ENCODE data around the gene TMX3. TPM values are rescaled to one million over a fixed set of nuclear protein-coding genes. Genes with fewer than 3 reads are reported as not detected.

TMX3 gene, protein sequence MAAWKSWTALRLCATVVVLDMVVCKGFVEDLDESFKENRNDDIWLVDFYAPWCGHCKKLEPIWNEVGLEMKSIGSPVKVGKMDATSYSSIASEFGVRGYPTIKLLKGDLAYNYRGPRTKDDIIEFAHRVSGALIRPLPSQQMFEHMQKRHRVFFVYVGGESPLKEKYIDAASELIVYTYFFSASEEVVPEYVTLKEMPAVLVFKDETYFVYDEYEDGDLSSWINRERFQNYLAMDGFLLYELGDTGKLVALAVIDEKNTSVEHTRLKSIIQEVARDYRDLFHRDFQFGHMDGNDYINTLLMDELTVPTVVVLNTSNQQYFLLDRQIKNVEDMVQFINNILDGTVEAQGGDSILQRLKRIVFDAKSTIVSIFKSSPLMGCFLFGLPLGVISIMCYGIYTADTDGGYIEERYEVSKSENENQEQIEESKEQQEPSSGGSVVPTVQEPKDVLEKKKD
- 10 to 100 TPM; 43.3 to 56.4 TPM for total RNA-seq

DNA sequence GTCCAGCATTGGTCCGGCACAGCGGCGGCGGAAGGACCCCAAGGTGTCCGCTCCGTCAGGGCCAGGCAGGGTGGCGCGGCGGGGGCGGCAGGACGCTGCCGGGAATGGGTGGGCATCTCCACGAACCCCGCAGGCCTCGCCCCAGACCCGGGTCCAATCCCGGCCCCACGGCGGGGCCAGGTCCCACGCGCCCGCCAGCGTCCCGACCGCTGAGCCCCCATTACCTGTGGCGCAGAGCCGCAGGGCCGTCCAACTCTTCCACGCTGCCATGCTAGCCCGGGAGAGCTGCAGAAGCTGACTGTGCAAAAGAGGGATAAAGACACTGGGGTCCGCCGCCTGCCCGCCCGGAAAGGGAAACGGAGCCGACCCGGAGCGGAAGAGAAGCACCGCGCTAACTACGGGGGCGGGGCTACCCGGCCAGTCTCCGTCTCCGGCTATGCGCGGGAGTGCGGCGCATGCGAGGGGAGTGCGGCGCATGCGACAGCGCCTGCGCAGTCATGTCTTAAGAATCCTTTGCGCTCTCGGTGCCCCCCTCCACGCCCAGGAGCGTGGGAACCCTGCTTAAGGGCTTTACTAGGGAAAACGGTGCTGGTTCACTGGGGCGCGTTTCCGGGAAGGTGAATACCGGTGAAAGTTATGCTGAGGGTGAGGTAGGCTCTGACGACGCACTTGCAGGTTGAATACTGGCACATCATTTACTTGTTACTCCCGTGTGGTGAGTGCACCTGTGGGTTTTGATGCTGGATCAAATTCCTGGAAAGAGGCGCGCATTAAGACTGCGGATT is at the start of gene TMX3:
Gene TMX3 (minus strand): TSS at position 397 of the 785 bp plus-strand sequence. CDS start 127 bp downstream, at position 270.
- peak; percentile 98 for ATAC-seq (replicated peaks)
- no peaks in the 10 kb centered on the region for H3K9me3 Mint-ChIP-seq
- H3K36me3 Mint-ChIP-seq (ENCODE audit: low read depth), result peaks cover 42% of the 10 kb centered on the region
- H3K27me3 Mint-ChIP-seq, result no peaks in the 10 kb centered on the region
- H3K27ac Mint-ChIP-seq, result peak within 1 kb of the TSS; percentile 91
- peaks cover 12% of the 10 kb centered on the region for H3K4me1 Mint-ChIP-seq
- H3K4me3 Mint-ChIP-seq, result peak within 1 kb of the TSS; percentile 93

DNA sequence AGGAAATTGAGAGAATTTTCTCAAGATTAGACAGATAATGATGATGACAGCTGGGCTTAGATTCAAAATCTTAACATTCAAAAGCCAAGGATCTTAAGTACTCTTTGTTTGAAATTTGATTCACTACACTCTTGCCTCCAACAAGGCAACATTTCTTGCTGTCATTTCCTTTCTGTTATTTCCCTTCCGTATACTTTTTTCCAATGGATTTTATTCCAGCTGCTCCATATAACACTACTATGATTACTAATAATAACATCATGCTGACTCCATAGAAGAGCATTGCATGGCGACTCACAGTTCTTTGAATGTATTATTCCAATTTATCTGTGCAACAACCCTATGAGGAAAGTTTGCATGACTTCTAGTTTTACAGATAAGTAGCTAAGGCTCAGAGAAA is 49.1 kb upstream of the TMX3 start:
- no peak overlapping the region for H3K4me3 Mint-ChIP-seq
- H3K4me1 Mint-ChIP-seq, result no peaks in the 10 kb centered on the region
- no peak for ATAC-seq (replicated peaks)
- no peak overlapping the region for H3K27ac Mint-ChIP-seq
- no peaks in the 10 kb centered on the region for H3K27me3 Mint-ChIP-seq
- H3K36me3 Mint-ChIP-seq (ENCODE audit: low read depth), result no peaks in the 10 kb centered on the region
- H3K9me3 Mint-ChIP-seq, result no peaks in the 10 kb centered on the region

DNA sequence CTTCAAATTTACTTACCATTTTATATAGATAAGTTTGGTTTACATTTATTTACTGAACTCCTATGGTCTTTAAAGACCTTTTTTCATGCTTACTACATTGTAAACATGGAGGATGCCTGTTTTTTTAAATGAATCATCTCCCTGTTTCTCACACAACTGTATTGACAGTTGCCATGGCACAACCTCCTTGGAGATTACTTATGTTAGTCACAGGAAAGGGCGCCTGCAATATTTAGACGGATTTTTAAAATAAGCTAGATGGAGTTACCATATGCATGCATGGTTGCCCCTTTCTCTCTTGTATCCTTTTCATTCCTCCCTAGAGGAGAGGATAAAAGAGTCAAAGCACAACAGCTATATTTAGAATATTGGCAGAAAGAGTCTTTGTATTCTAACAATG is 48.2 kb upstream of the TMX3 start:
- Mint-ChIP-seq H3K27ac (no peak overlapping the region), H3K36me3 (ENCODE audit: low read depth) (no peaks in the 10 kb centered on the region), H3K4me3 (no peak overlapping the region), H3K27me3 (no peaks in the 10 kb centered on the region), H3K4me1 (no peaks in the 10 kb centered on the region), H3K9me3 (no peaks in the 10 kb centered on the region)
- no peak for ATAC-seq (replicated peaks)

DNA sequence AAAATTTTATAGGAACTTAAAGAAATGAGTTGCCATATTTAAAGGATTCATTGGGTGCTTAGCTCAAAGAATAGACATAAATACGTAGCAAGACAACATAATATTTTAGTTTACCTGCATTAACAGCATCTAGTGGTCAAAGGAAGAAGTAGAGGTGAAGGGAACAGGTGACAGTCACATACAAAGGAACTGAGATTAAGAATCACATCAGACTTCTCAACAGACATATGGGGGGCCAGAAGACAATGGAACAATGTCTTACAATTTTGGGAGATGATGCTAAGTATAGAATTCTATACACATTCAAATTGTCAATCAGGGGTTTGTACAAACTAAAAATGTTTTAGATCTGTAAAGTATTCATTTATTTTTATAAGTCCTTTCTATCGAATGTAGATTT is 44.4 kb upstream of the TMX3 start:
- no peaks in the 10 kb centered on the region for H3K27me3 Mint-ChIP-seq
- peaks cover 4% of the 10 kb centered on the region for H3K9me3 Mint-ChIP-seq
- ATAC-seq (replicated peaks), result no peak
- H3K4me3 Mint-ChIP-seq, result no peak overlapping the region
- no peaks in the 10 kb centered on the region for H3K36me3 Mint-ChIP-seq (ENCODE audit: low read depth)
- no peaks in the 10 kb centered on the region for H3K4me1 Mint-ChIP-seq
- no peak overlapping the region for H3K27ac Mint-ChIP-seq

DNA sequence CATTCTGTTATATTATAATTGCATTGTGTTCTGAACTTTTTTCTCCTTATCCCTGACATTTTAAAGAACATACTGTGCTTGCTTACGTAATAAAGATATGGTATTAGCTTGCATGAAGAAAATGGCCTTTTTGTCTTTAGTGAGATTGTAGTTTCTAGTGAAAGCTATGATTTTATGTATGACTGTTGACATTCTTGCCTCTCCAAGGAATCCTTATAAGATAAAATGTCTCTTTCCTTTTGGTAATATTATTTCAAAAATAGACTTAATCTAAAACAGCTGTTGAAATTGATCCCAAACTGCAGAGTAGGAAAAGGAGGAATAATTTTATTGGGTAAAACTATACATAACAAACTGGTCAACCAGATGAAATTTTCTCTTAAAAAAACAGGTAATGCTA is 42.2 kb upstream of the TMX3 start:
- Mint-ChIP-seq H3K27me3 (no peaks in the 10 kb centered on the region), H3K27ac (no peak overlapping the region), H3K4me1 (no peaks in the 10 kb centered on the region), H3K9me3 (peaks cover 4% of the 10 kb centered on the region), H3K36me3 (ENCODE audit: low read depth) (no peaks in the 10 kb centered on the region), H3K4me3 (no peak overlapping the region)
- no peak for ATAC-seq (replicated peaks)

DNA sequence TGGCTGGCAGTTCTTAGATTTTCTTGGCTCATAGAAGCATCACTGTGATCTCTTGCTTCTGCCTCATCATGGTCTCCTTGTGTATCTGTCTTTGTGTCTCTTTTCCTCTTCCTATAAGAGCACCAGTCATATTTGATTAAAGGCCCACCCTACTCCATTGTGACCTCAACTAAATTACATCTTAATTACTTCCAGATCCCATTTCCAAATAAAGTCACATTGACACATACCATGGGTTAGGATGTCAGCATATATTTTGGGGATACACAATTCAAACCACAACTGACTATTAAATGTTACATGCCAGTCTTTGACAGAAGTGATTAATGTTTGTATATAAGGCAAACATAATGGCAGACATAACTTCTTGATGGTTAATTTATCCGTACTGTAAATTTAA is 27.3 kb upstream of the TMX3 start:
- no peak overlapping the region for H3K4me3 Mint-ChIP-seq
- H3K4me1 Mint-ChIP-seq, result no peaks in the 10 kb centered on the region
- no peaks in the 10 kb centered on the region for H3K9me3 Mint-ChIP-seq
- H3K27me3 Mint-ChIP-seq, result no peaks in the 10 kb centered on the region
- ATAC-seq (replicated peaks), result no peak
- H3K36me3 Mint-ChIP-seq (ENCODE audit: low read depth), result no peaks in the 10 kb centered on the region
- H3K27ac Mint-ChIP-seq, result no peak overlapping the region

DNA sequence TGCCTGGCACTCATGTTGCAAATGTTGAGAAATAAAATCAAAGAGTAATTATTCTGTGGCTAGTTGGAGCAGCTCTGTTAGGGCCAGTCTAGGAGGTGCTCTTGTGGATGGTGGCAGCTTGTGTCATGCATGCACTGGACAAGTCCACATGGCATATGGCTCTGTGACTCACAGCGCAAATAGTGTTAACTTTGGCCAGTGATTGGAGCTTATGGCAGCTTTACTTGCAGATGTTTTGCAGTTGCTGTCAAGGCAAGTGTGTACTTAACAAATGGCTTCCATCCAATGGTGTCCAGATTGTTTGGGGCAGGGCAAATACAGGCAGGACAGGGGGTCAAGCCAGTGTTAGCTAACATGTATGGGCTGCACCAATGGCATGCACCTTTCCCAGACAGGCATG is 26.1 kb upstream of the TMX3 start:
- ATAC-seq (replicated peaks), result no peak
- no peaks in the 10 kb centered on the region for H3K4me1 Mint-ChIP-seq
- no peaks in the 10 kb centered on the region for H3K9me3 Mint-ChIP-seq
- no peaks in the 10 kb centered on the region for H3K36me3 Mint-ChIP-seq (ENCODE audit: low read depth)
- H3K27ac Mint-ChIP-seq, result no peak overlapping the region
- no peaks in the 10 kb centered on the region for H3K27me3 Mint-ChIP-seq
- H3K4me3 Mint-ChIP-seq, result no peak overlapping the region

DNA sequence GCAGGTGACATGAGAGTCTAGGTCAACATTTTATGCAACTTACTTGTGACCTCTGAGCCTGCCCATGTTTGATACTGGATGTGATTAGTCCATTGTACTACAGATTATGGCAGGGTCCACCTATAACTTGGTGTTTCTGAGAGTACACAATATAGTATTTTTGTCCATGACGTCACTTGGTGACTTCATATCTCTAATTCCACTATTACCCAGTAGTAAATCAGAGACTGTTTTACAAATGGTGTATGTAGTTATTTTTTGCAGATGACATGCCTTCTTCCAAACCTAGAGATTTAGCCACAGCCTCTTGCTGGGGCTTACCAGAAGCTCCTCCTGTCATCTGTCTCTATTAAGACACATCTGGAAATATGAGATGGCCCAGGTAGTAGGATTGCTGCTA is 24.6 kb upstream of the TMX3 start:
- no peaks in the 10 kb centered on the region for H3K36me3 Mint-ChIP-seq (ENCODE audit: low read depth)
- no peaks in the 10 kb centered on the region for H3K4me1 Mint-ChIP-seq
- H3K4me3 Mint-ChIP-seq, result no peak overlapping the region
- ATAC-seq (replicated peaks), result no peak
- H3K27me3 Mint-ChIP-seq, result peaks cover 3% of the 10 kb centered on the region
- no peaks in the 10 kb centered on the region for H3K9me3 Mint-ChIP-seq
- no peak overlapping the region for H3K27ac Mint-ChIP-seq

DNA sequence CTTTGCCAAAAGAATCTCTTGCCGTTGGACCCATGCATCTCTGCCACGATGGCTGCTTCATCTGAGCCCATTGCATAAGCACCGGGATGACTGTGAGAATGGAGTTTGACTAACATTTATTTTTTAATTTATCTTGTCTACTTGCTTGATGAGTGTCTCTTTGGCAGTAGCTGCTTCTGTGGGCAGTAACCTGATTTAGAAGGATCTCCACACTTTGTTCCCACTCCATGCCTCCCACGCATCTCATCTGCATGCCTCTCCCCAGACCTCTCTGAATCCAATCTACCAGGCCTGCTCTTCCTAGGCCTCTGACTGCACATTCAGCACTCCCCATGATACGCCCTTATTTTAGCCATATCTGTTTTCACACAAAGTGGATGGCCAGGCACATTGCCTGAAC is 23.7 kb upstream of the TMX3 start:
- no peaks in the 10 kb centered on the region for H3K4me1 Mint-ChIP-seq
- no peak overlapping the region for H3K27ac Mint-ChIP-seq
- H3K4me3 Mint-ChIP-seq, result no peak overlapping the region
- H3K27me3 Mint-ChIP-seq, result peaks cover 8% of the 10 kb centered on the region
- no peaks in the 10 kb centered on the region for H3K36me3 Mint-ChIP-seq (ENCODE audit: low read depth)
- no peak for ATAC-seq (replicated peaks)
- no peaks in the 10 kb centered on the region for H3K9me3 Mint-ChIP-seq

DNA sequence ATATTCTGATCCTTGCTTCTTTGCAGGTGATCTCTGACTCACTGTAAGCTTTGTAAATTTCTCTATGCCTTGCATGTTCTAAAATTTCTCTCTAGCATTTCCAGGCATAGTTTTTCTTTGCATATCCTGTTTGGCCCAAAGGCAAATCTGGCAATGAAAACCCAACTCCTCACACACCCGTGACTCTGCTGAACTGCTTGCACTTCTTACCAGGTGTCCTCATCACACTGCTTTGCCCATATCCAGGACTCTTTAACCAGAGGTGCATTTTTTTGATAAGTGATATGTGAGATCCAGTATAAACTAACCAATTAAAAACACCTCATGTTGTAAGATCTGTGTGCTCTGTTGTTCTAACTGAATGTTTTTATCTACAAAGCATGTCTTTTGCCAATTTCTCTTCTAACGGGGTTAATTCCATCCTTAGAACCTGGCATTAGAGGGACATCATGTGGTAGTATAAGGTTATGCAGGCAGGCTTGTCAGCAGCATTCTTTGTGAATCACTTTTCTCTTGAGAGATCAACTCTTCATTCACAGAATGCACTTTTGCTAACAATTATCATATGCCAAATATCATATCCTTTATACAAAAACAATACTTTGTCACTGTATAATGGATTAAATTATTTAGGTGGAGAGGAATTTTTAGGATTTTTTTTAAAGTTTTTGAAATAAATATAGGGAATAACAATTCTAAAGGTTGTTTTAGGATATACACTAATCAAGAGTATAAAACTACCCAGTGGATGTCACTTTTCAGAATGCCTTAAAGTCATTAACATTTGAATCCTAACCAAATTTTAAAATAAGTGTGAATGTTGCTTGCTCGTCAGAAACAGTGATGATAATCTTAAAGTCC is 20.8 kb upstream of the TMX3 start:
- ATAC-seq (replicated peaks), result peak; percentile 52
- H3K27ac Mint-ChIP-seq, result no peak overlapping the region
- H3K4me3 Mint-ChIP-seq, result no peak overlapping the region
- no peaks in the 10 kb centered on the region for H3K36me3 Mint-ChIP-seq (ENCODE audit: low read depth)
- peaks cover 8% of the 10 kb centered on the region for H3K27me3 Mint-ChIP-seq
- no peaks in the 10 kb centered on the region for H3K9me3 Mint-ChIP-seq
- no peaks in the 10 kb centered on the region for H3K4me1 Mint-ChIP-seq

DNA sequence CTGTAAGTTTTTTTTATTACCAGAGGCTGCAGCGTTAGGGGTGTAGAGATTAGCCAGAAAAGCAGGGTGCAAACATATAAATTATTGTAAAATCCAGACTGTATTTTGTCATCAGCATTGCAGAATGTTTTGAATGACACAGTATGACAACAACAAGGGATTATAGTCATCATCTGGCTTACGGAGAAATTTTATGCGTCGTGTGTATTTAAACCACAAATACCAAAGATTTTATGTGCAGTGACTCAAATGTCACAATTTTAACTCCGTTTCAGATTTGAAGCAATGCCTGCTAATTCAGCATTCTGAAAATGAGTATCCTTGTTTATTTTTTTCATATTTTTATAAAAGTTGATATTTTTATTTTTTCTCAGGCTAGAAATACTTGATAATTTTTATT is 19.4 kb upstream of the TMX3 start:
- no peaks in the 10 kb centered on the region for H3K36me3 Mint-ChIP-seq (ENCODE audit: low read depth)
- H3K4me1 Mint-ChIP-seq, result no peaks in the 10 kb centered on the region
- H3K9me3 Mint-ChIP-seq, result no peaks in the 10 kb centered on the region
- H3K4me3 Mint-ChIP-seq, result no peak overlapping the region
- no peak for ATAC-seq (replicated peaks)
- peaks cover 8% of the 10 kb centered on the region for H3K27me3 Mint-ChIP-seq
- no peak overlapping the region for H3K27ac Mint-ChIP-seq

DNA sequence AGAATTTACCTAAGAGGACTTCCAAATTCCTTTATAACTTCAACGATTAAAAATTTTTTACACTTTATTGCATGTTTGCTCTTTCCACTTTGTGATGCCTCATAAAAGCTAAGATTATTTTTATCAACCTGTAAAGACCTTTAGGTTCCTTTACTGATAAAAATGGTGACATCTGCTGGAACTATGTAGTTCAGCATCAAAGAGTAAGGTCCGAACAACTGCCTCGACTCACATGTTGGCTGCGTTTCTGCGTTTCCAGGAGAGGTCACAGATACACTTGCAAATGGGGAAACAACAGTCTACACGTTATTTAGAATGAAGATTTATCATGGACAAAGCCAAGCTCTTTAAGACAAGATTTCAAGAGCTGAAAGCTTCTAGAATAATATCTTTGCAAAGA is 18.8 kb upstream of the TMX3 start:
- Mint-ChIP-seq H3K27me3 (peaks cover 8% of the 10 kb centered on the region), H3K36me3 (ENCODE audit: low read depth) (no peaks in the 10 kb centered on the region), H3K4me1 (no peaks in the 10 kb centered on the region), H3K27ac (no peak overlapping the region), H3K9me3 (no peaks in the 10 kb centered on the region), H3K4me3 (no peak overlapping the region)
- no peak for ATAC-seq (replicated peaks)

DNA sequence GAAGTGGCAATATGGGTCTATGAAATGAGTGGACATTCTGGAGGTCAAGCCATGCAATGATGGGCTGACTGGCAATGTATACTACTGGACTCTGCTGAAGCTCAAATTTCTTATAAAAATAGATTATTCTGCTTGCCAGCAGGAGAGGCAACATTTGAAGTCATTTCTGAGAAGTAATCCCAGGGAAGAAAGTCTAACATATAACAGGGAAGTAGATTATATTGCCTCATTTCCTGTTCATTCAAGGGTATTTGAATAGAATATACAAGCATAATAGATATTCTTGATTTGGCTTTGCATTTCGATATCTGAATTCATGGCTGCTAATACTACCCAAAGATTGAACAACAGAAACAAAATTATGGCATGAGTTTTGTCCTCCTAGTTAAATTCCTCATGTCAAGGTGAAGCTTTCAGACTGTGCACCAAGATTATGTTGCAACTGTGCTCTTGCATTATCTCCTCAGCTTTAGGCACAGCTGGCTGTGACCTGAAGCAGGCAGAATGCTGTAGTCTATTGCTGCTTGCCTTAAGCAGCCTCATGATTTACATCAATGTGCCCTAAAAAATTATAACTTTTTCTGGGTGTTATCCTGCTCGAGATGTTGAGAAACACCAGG is 13.3 kb upstream of the TMX3 start:
- Mint-ChIP-seq H3K4me3 (no peak overlapping the region), H3K36me3 (ENCODE audit: low read depth) (no peaks in the 10 kb centered on the region), H3K4me1 (no peaks in the 10 kb centered on the region), H3K27ac (no peak overlapping the region), H3K9me3 (no peaks in the 10 kb centered on the region), H3K27me3 (no peaks in the 10 kb centered on the region)
- no peak for ATAC-seq (replicated peaks)

DNA sequence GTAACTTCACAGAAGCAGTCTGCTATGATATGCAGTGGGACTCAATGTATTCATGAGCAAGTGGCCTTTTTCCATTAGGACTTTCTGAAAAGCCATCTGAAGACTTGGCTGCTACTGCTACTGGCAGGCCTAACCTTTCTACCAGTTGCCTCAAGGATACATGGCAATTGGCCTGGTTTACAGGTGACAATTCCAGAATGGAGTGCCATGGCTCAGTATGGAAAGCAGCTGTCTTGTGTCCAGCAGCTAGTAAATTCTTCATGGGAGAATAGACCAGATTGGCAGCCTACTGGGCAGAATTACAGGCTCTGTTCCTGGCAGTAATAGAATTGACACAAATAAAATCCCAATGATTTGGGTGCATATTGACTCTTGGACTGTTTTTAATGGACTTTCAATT is 12.6 kb upstream of the TMX3 start:
- H3K27ac Mint-ChIP-seq, result no peak overlapping the region
- no peaks in the 10 kb centered on the region for H3K4me1 Mint-ChIP-seq
- H3K9me3 Mint-ChIP-seq, result no peaks in the 10 kb centered on the region
- no peak overlapping the region for H3K4me3 Mint-ChIP-seq
- no peaks in the 10 kb centered on the region for H3K36me3 Mint-ChIP-seq (ENCODE audit: low read depth)
- no peak for ATAC-seq (replicated peaks)
- no peaks in the 10 kb centered on the region for H3K27me3 Mint-ChIP-seq

Measured in activated T-helper 17 cell treated with anti-CD3 and anti-CD28 coated beads, Interleukin-2, amount 50 U/mL, for 72 hours (primary cell).